HepG2 (cell line): Measurements from ENCODE around the gene CADM2. TPM values are rescaled to one million over a fixed set of nuclear protein-coding genes. Genes with fewer than 3 reads are reported as not detected.

Source experiments
- ATAC-seq: fragments of 200-7000 bp; cut with Tn5 transposase; 3 replicates; pipeline ENCODE4 v1.9.1; 2020; ENCODE audit warnings: mild to moderate bottlenecking, moderate library complexity
- BruUV-seq: library from RNA; stranded (reverse); fragments of 400-500 nt; replicated peaks from 2 replicates; lab custom pipeline; 2021; lab: Mats Ljungman, UMichigan
- CTCF ChIA-PET: fragments of 300-600 bp; formaldehyde crosslinking; extraction: SDS; loops from one replicate; lab custom pipeline; 2021; ENCODE audit warnings: low total read pairs, inconsistent platforms, low intra/inter-chr PET ratio; lab: Yijun Ruan, JAX
- POLR2A ChIA-PET: fragments of 350-600 bp; sonication (Branson Sonifier 250); formaldehyde crosslinking; loops from one replicate; lab custom pipeline; 2020; ENCODE audit warnings: antibody characterized with exemption, inconsistent platforms; lab: Yijun Ruan, JAX
- DNase-seq: peaks from one replicate; pipeline ENCODE4 v3.0.0-alpha.2; 2015; ENCODE audit warnings: low spot score
- FAIRE-seq: peaks from 3 replicates; lab custom pipeline; 2011; peaks lifted over from hg19 to GRCh38; lab: Jason Lieb, UNC
- H2AFZ ChIP-seq: one replicate; pipeline ENCODE4 v1.6.1; 2011; ENCODE audit warnings: low read length, inconsistent platforms
- H3K27ac ChIP-seq: fragments of 300-600 bp; 3 replicates; pipeline ENCODE4 v1.8.0; 2011; ENCODE audit warnings: mixed run types, mild to moderate bottlenecking, mixed read lengths, low read length, inconsistent platforms; ENCODE audit not compliant: insufficient read depth; ENCODE audit errors: extremely low read length
- H3K27me3 ChIP-seq, 2 experiments: fragments of 200-600 bp in 1 of 2; 2 replicates in 1 of 2; 3 replicates in 1 of 2; pipeline versions ENCODE4 v1.6.0 to v1.8.0; 2011; ENCODE audit warnings: low read length in 2 of 2, mild to moderate bottlenecking in 2 of 2, moderate library complexity in 2 of 2, inconsistent platforms in 1 of 2; ENCODE audit not compliant: insufficient read depth in 2 of 2, control insufficient read depth in 1 of 2
- H3K36me3 ChIP-seq, 2 experiments: fragments of 200-600 bp in 1 of 2; replicated peaks in 1 of 2; 2 replicates in 1 of 2; 3 replicates in 1 of 2; pipeline versions ENCODE4 v1.5.1 to v1.8.0; 2011; ENCODE audit warnings: low read length in 2 of 2, inconsistent platforms in 1 of 2; ENCODE audit not compliant: insufficient read depth in 2 of 2, control insufficient read depth in 1 of 2
- H3K4me1 ChIP-seq: 2 replicates; pipeline ENCODE4 v1.5.1; 2012; ENCODE audit warnings: low read length, inconsistent platforms; ENCODE audit not compliant: insufficient read depth
- H3K4me2 ChIP-seq: 2 replicates; pipeline ENCODE4 v1.6.0; 2011; ENCODE audit warnings: low read depth, low read length, inconsistent platforms
- H3K4me3 ChIP-seq, 3 experiments: fragments of 200-600 bp in 1 of 3; sonication (generic), shearing (Covaris generic) in 1 of 3; replicated peaks in 1 of 3; 2 replicates each; pipeline ENCODE4 v1.5.1; 2011 to 2016; ENCODE audit warnings: low read length in 3 of 3, inconsistent platforms in 2 of 3, low read depth in 2 of 3, mild to moderate bottlenecking in 2 of 3, control low read depth in 1 of 3, mixed read lengths in 1 of 3; ENCODE audit not compliant: insufficient read depth in 1 of 3
- H3K79me2 ChIP-seq: one replicate; pipeline ENCODE4 v1.6.1; 2011; ENCODE audit warnings: low read length, inconsistent platforms; ENCODE audit not compliant: insufficient read depth
- H3K9ac ChIP-seq: 2 replicates; pipeline ENCODE4 v1.6.0; 2011; ENCODE audit warnings: mild to moderate bottlenecking, low read depth, low read length, inconsistent platforms; ENCODE audit not compliant: insufficient read depth
- H3K9me3 ChIP-seq: 2 replicates; pipeline ENCODE4 v1.5.1; 2012; ENCODE audit warnings: mild to moderate bottlenecking, low read length
- H4K20me1 ChIP-seq: 2 replicates; pipeline ENCODE4 v1.6.0; 2011; ENCODE audit warnings: inconsistent platforms, mild to moderate bottlenecking, low read length, moderate library complexity; ENCODE audit not compliant: insufficient read depth
- MAZ ChIP-seq, 2 experiments: sonication (generic) in 1 of 2; formaldehyde crosslinking in 1 of 2; IDR thresholded peaks; 2 replicates each; pipeline versions ENCODE4 v1.5.0 to v1.6.1; 2012 to 2020; ENCODE audit warnings: low read depth in 2 of 2, mild to moderate bottlenecking in 2 of 2, borderline replicate concordance in 1 of 2, improper control_type of control experiment in 1 of 2, low read length in 1 of 2, missing genetic modification reagents in 1 of 2, moderate library complexity in 1 of 2
- PHF5A ChIP-seq: IDR thresholded peaks from one replicate; pipeline ENCODE4 v1.6.1; 2018; ENCODE audit warnings: low read depth, missing genetic modification reagents; ENCODE audit not compliant: unreplicated experiment
- POGZ ChIP-seq: sonication (generic); formaldehyde crosslinking; IDR thresholded peaks from 2 replicates; pipeline ENCODE4 v1.4.0; 2020; ENCODE audit warnings: mild to moderate bottlenecking, missing genetic modification reagents
- RERE ChIP-seq: IDR thresholded peaks from 2 replicates; pipeline ENCODE4 v1.6.1; 2016; ENCODE audit warnings: low read depth, missing genetic modification reagents, missing compliant biosample characterization
- TCF12 ChIP-seq, 2 experiments: fragments of 450-650 bp in 1 of 2; sonication (generic) in 1 of 2; formaldehyde crosslinking in 1 of 2; IDR thresholded peaks; 2 replicates each; pipeline versions ENCODE4 v1.6.1 to v1.8.0; 2017 to 2022; ENCODE audit warnings: antibody characterized with exemption in 1 of 2, mild to moderate bottlenecking in 1 of 2, missing genetic modification reagents in 1 of 2, moderate library complexity in 1 of 2
- ZBTB3 ChIP-seq: sonication (generic); formaldehyde crosslinking; IDR thresholded peaks from 2 replicates; pipeline ENCODE4 v1.4.0; 2020; ENCODE audit warnings: low read depth, mild to moderate bottlenecking, moderate library complexity, missing genetic modification reagents, borderline replicate concordance
- ZHX2 ChIP-seq, 2 experiments: sonication (generic) in 1 of 2; formaldehyde crosslinking in 1 of 2; IDR thresholded peaks; 2 replicates each; pipeline versions ENCODE4 v1.6.1 to v1.9.0; 2014 to 2022; ENCODE audit warnings: antibody characterized with exemption in 1 of 2, borderline replicate concordance in 1 of 2, inconsistent platforms in 1 of 2, low read depth in 1 of 2, missing genetic modification reagents in 1 of 2
- ZNF468 ChIP-seq: sonication (generic); formaldehyde crosslinking; IDR thresholded peaks from 2 replicates; pipeline ENCODE4 v1.8.0; 2022; ENCODE audit warnings: mild to moderate bottlenecking, moderate library complexity, missing genetic modification reagents
- ZNF598 ChIP-seq: sonication (generic); formaldehyde crosslinking; IDR thresholded peaks from 2 replicates; pipeline ENCODE4 v1.5.1; 2020; ENCODE audit warnings: mild to moderate bottlenecking, missing genetic modification reagents, borderline replicate concordance
- ZNF737 ChIP-seq: sonication (generic); formaldehyde crosslinking; IDR thresholded peaks from 2 replicates; pipeline ENCODE4 v1.5.0; 2020; ENCODE audit warnings: missing genetic modification reagents, mild to moderate bottlenecking, borderline replicate concordance
- ZSCAN25 ChIP-seq: sonication (generic); formaldehyde crosslinking; IDR thresholded peaks from 2 replicates; pipeline ENCODE4 v1.8.0; 2022; ENCODE audit warnings: mild to moderate bottlenecking, missing genetic modification reagents
- WGBS: methylation state at CpG from one replicate; pipeline ENCODE4 v1.1.6; 2017; ENCODE audit warnings: low lambda C conversion rate; 5-methylcytosine and 5-hydroxymethylcytosine counted together
- in situ Hi-C: cut with HindIII; loops from 2 replicates; pipeline ENCODE4 v1.10.0; 2017; ENCODE audit warnings: low pct_unique_long_range_greater_than_20kb; ENCODE audit not compliant: extremely low pct_ligation_motif_present
- intact Hi-C: fragments of 100-400 bp; cut with micrococcal nuclease; formaldehyde crosslinking; loops from one replicate; pipeline ENCODE4 v1.10.0; 2022; ENCODE audit not compliant: unreplicated experiment
- polyA plus RNA-seq, 8 experiments: library from polyadenylated mRNA; depleted of rRNA in 3 of 8; stranded (reverse) in 7 of 8; unstranded in 1 of 8; fragments of >200 nt; fragmentation: Illumina TruSeq in 4 of 8; extraction: Trizol in 4 of 8; gene quantifications; 2 replicates each; pipeline versions ENCODE4 v1.2.1 to v1.2.3, GENCODE V29; 2011 to 2016; ENCODE audit warnings: low read depth in 4 of 8, missing spikeins in 1 of 8, mixed read lengths in 1 of 8; ENCODE audit not compliant: insufficient read depth in 1 of 8
- total RNA-seq, 5 experiments: library from RNA; depleted of rRNA; stranded (reverse); fragments of >200 nt; fragmentation: Illumina TruSeq; extraction: Trizol; gene quantifications; 2 replicates each; pipeline ENCODE4 v1.2.3, GENCODE V29; 2016; ENCODE audit warnings: low read depth in 1 of 5

The CADM2 gene
- total and polyA plus RNA-seq, 2 of the 13 experiments (the other 11 are each of a cell fraction or from before 2014, with no cell fraction given), result not detected

- TF ChIP-seq ZNF468 (no peak), ZNF598 (CRISPR knock-in tag) (no peak), RERE (CRISPR knock-in tag) (no peak), POGZ (CRISPR knock-in tag) (no peak), ZSCAN25 (no peak)
Observed at GRCh38 chr3:85535517-85535916, 576.7 kb downstream of the CADM2 start (continued).

GRCh38 chr3:85539232-85539631, 580.4 kb downstream of the CADM2 start:
- DNase-seq (no peak), ATAC-seq (no peak), FAIRE-seq (no peak)
- Histone ChIP-seq H3K4me2 (no peak overlapping the region), H2AFZ (no peak overlapping the region), H3K79me2 (no peaks in the 10 kb centered on the region), H4K20me1 (no peaks in the 10 kb centered on the region), H3K27ac (no peak overlapping the region), H3K4me3 (no peak overlapping the region), H3K27me3 (no peaks in the 10 kb centered on the region), H3K4me1 (no peaks in the 10 kb centered on the region), H3K9ac (no peak overlapping the region), H3K9me3 (no peaks in the 10 kb centered on the region), H3K36me3 (no peaks in the 10 kb centered on the region)
- ChIA-PET CTCF (no interaction called here), POLR2A (no interaction called here)
- in situ Hi-C loops (no loop called here), intact Hi-C loops (no loop called here)
- WGBS, result 4% methylated on average over 1 of the region's 1 CpG
- no TSS peak for BruUV-seq
- TF ChIP-seq MAZ (IDR thresholded peaks at IDR 0.05; ENCODE audit: borderline replicate concordance, low read depth, low read length) (no peak), MAZ (CRISPR knock-in tag; IDR thresholded peaks at IDR 0.05; ENCODE audit: low read depth) (no peak), ZNF737 (CRISPR knock-in tag) (no peak), TCF12 (IDR thresholded peaks at IDR 0.05) (no peak), TCF12 (CRISPR knock-in tag; IDR thresholded peaks at IDR 0.05) (no peak), ZBTB3 (no peak), ZHX2 (IDR thresholded peaks at IDR 0.05; ENCODE audit: low read depth) (no peak), ZHX2 (CRISPR knock-in tag; IDR thresholded peaks at IDR 0.05; ENCODE audit: borderline replicate concordance) (no peak), PHF5A (CRISPR knock-in tag) (no peak)
